K562 (cell line): ENCODE data around the gene ACTN4. TPM values are rescaled to one million over a fixed set of nuclear protein-coding genes. Genes with fewer than 3 reads are reported as not detected.
A peak's percentile ranks its signal among the peaks of the same experiment; 100 is the strongest.

Experiments
- ATAC-seq: fragments of 200-7000 bp; cut with Tn5 transposase; 3 replicates; pipeline ENCODE4 v1.9.1; 2020; ENCODE audit warnings: moderate library complexity
- BruUV-seq: library from RNA; stranded (reverse); fragments of 400-500 nt; replicated peaks from 2 replicates; lab custom pipeline; 2021; lab: Mats Ljungman, UMichigan
- CTCF ChIA-PET: fragments of 300-600 bp; formaldehyde crosslinking; extraction: SDS; loops from one replicate; lab custom pipeline; 2021; ENCODE audit warnings: low intra/inter-chr PET ratio; lab: Yijun Ruan, JAX
- POLR2A ChIA-PET: fragments of 300-600, 350-650 bp; sonication (Branson Sonifier 250); formaldehyde crosslinking; extraction: SDS; loops from one replicate; lab custom pipeline; 2021; ENCODE audit warnings: antibody characterized with exemption, inconsistent platforms; lab: Yijun Ruan, JAX
- DNase-seq, 4 experiments: peaks; one replicate each; pipeline versions ENCODE4 v3.0.0 to v3.0.0-alpha.2; 2011 to 2018; ENCODE audit warnings: low spot score in 3 of 4, mixed read lengths in 3 of 4; ENCODE audit errors: extremely low read depth in 1 of 4
- FAIRE-seq: peaks from 2 replicates; lab custom pipeline; 2011; peaks lifted over from hg19 to GRCh38; lab: Jason Lieb, UNC
- H2AFZ ChIP-seq: 2 replicates; pipeline ENCODE4 v1.6.0; 2011; ENCODE audit warnings: low read depth, low read length, control low read depth, inconsistent platforms
- H3K27ac ChIP-seq: fragments of 200-600 bp; 3 replicates; pipeline ENCODE4 v1.8.0; 2011; ENCODE audit warnings: low read depth, mild to moderate bottlenecking, control low read depth, inconsistent platforms, low read length, moderate library complexity, mixed read lengths; ENCODE audit errors: extremely low read depth
- H3K27me3 ChIP-seq, 2 experiments: fragments of 300-600 bp in 1 of 2; 2 replicates in 1 of 2; 3 replicates in 1 of 2; pipeline versions ENCODE4 v1.6.0 to v1.8.0; 2011; ENCODE audit warnings: inconsistent platforms in 2 of 2, low read length in 2 of 2, mild to moderate bottlenecking in 1 of 2, mixed read lengths in 1 of 2, moderate library complexity in 1 of 2; ENCODE audit not compliant: control insufficient read depth in 2 of 2, insufficient read depth in 2 of 2
- H3K36me3 ChIP-seq: fragments of 300-600 bp; 3 replicates; pipeline ENCODE4 v1.8.0; 2011; ENCODE audit warnings: mild to moderate bottlenecking, low read length, inconsistent platforms; ENCODE audit not compliant: control insufficient read depth, insufficient read depth
- H3K4me1 ChIP-seq, 2 experiments: fragments of 200-600 bp in 1 of 2; replicated peaks in 1 of 2; 2 replicates in 1 of 2; 3 replicates in 1 of 2; pipeline versions ENCODE4 v1.5.1 to v1.8.0; 2011; ENCODE audit warnings: inconsistent platforms in 2 of 2, low read length in 2 of 2, mild to moderate bottlenecking in 1 of 2, mixed read lengths in 1 of 2, moderate library complexity in 1 of 2; ENCODE audit not compliant: control insufficient read depth in 2 of 2, insufficient read depth in 2 of 2
- H3K4me2 ChIP-seq: 2 replicates; pipeline ENCODE4 v1.6.1; 2011; ENCODE audit warnings: low read length, control low read depth, inconsistent platforms, mixed read lengths; ENCODE audit not compliant: insufficient read depth
- H3K4me3 ChIP-seq: fragments of 200-600 bp; sonication (generic), shearing (Covaris generic); 2 replicates; pipeline ENCODE4 v1.5.1; 2016; ENCODE audit warnings: control low read depth, inconsistent platforms
- H3K79me2 ChIP-seq: fragments of 200-600 bp; 3 replicates; pipeline ENCODE4 v1.8.0; 2011; ENCODE audit warnings: low read length, inconsistent platforms; ENCODE audit not compliant: control insufficient read depth, insufficient read depth
- H3K9ac ChIP-seq, 2 experiments: 2 replicates each; pipeline versions ENCODE4 v1.6.0 to v1.6.1; 2011; ENCODE audit warnings: low read depth in 2 of 2, low read length in 2 of 2, control low read depth in 1 of 2, inconsistent platforms in 1 of 2, mild to moderate bottlenecking in 1 of 2, mixed read lengths in 1 of 2; ENCODE audit not compliant: insufficient read depth in 1 of 2
- H3K9me1 ChIP-seq: one replicate; pipeline ENCODE4 v1.6.0; 2011; ENCODE audit warnings: inconsistent platforms, mild to moderate bottlenecking, low read length, moderate library complexity; ENCODE audit not compliant: control insufficient read depth, insufficient read depth
- H3K9me3 ChIP-seq: replicated peaks from 2 replicates; pipeline ENCODE4 v1.5.1; 2011; ENCODE audit warnings: low read depth, low read length, inconsistent platforms; ENCODE audit not compliant: control insufficient read depth, insufficient read depth
- H4K20me1 ChIP-seq: replicated peaks from 2 replicates; pipeline ENCODE4 v1.6.1; 2011; ENCODE audit warnings: low read length, inconsistent platforms, mixed read lengths; ENCODE audit not compliant: control insufficient read depth, insufficient read depth
- POLR2B ChIP-seq: fragments of 450-650 bp; IDR thresholded peaks from 2 replicates; pipeline ENCODE4 v1.6.1; 2018; ENCODE audit warnings: low read depth; ENCODE audit not compliant: partially characterized antibody
- POLR2G ChIP-seq: fragments of 200-400 bp; formaldehyde crosslinking; IDR thresholded peaks from 2 replicates; pipeline ENCODE4 v1.6.1; 2017; ENCODE audit warnings: low read depth, mild to moderate bottlenecking, antibody characterized with exemption, low read length, moderate library complexity
- WGBS: fragments of 100-300 bp; shearing (Covaris generic); methylation state at CpG from one replicate; pipeline ENCODE4 v1.1.6; 2016; ENCODE audit warnings: low coverage, mixed read lengths; ENCODE audit not compliant: insufficient coverage; ENCODE audit errors: missing lambda C conversion rate; 5-methylcytosine and 5-hydroxymethylcytosine counted together
- in situ Hi-C: fragments of 300-500 bp; cut with MboI; formaldehyde crosslinking; loops from 4 replicates; pipeline ENCODE4 v1.15.0; 2018; ENCODE audit warnings: inconsistent platforms, mixed read lengths
- intact Hi-C: fragments of 100-400 bp; cut with micrococcal nuclease; formaldehyde crosslinking; loops from 2 replicates; pipeline ENCODE4 v1.14.2; 2022
- polyA plus RNA-seq, 8 experiments: library from polyadenylated mRNA; depleted of rRNA in 4 of 8; stranded (reverse) in 5 of 8; unstranded in 3 of 8; fragments of >200 nt; fragmentation: Nextera tagmentation in 2 of 8; fragmentation: Illumina TruSeq in 1 of 8; extraction: Ambion mirVana in 2 of 8; extraction: Trizol in 1 of 8; gene quantifications; 2 replicates each; pipeline versions ENCODE4 v1.2.1 to v1.2.3, GENCODE V29; 2011 to 2014; ENCODE audit warnings: inconsistent platforms in 1 of 8, missing spikeins in 1 of 8
- total RNA-seq, 7 experiments: library from RNA; depleted of rRNA in 6 of 7; stranded (reverse); fragments of >200 nt in 6 of 7; fragmentation: Illumina TruSeq in 2 of 7; extraction: Trizol in 2 of 7; gene quantifications; 2 replicates each; pipeline versions ENCODE4 v1.2.1 to v1.2.3, GENCODE V29; 2011 to 2021; ENCODE audit warnings: low replicate concordance in 1 of 7
- TF ChIP-seq, protein P1 (sequence below): sonication (generic); formaldehyde crosslinking; IDR thresholded peaks from 2 replicates; pipeline ENCODE4 v1.8.0; 2022; ENCODE audit warnings: mild to moderate bottlenecking, missing genetic modification reagents

ACTN4 gene
- total and polyA plus RNA-seq, 9 of the 15 experiments (the other 6 are each of a cell fraction or from before 2014, with no cell fraction given) = 3.1 to 385 (median 125) TPM

- in situ Hi-C loops = no loop called here
- WGBS = 95% methylated on average over 18 of the region's 20 CpGs
- Histone ChIP-seq H3K4me1 (peaks cover 0 to 43% of the 10 kb centered on the region in 2 experiments; a peak in 2 of 5 replicates), H3K9ac (peak overlapping the region in 1 of 2 experiments; percentile 79; a peak in 2 of 4 replicates), H3K36me3 (peaks cover 98% of the 10 kb centered on the region; the same call in 2 of the 3 replicates), H2AFZ (no peak overlapping the region), H3K9me3 (no peaks in the 10 kb centered on the region), H4K20me1 (peaks cover 4% of the 10 kb centered on the region; the same call in 1 of the 2 replicates), H3K79me2 (no peaks in the 10 kb centered on the region), H3K27me3 (no peaks in the 10 kb centered on the region)
- ATAC-seq = no peak
- ChIA-PET POLR2A (no interaction called here), CTCF (no interaction called here)
- no peak for FAIRE-seq
- no TSS peak for BruUV-seq
- TF ChIP-seq POLR2B = peak; percentile 4
- TF ChIP-seq POLR2G = peak; percentile 59; the same call in 1 of the 2 replicates
- TF ChIP-seq, protein P1, sequence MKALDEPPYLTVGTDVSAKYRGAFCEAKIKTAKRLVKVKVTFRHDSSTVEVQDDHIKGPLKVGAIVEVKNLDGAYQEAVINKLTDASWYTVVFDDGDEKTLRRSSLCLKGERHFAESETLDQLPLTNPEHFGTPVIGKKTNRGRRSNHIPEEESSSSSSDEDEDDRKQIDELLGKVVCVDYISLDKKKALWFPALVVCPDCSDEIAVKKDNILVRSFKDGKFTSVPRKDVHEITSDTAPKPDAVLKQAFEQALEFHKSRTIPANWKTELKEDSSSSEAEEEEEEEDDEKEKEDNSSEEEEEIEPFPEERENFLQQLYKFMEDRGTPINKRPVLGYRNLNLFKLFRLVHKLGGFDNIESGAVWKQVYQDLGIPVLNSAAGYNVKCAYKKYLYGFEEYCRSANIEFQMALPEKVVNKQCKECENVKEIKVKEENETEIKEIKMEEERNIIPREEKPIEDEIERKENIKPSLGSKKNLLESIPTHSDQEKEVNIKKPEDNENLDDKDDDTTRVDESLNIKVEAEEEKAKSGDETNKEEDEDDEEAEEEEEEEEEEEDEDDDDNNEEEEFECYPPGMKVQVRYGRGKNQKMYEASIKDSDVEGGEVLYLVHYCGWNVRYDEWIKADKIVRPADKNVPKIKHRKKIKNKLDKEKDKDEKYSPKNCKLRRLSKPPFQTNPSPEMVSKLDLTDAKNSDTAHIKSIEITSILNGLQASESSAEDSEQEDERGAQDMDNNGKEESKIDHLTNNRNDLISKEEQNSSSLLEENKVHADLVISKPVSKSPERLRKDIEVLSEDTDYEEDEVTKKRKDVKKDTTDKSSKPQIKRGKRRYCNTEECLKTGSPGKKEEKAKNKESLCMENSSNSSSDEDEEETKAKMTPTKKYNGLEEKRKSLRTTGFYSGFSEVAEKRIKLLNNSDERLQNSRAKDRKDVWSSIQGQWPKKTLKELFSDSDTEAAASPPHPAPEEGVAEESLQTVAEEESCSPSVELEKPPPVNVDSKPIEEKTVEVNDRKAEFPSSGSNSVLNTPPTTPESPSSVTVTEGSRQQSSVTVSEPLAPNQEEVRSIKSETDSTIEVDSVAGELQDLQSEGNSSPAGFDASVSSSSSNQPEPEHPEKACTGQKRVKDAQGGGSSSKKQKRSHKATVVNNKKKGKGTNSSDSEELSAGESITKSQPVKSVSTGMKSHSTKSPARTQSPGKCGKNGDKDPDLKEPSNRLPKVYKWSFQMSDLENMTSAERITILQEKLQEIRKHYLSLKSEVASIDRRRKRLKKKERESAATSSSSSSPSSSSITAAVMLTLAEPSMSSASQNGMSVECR (CRISPR knock-in tag) = no peak
- TF ChIP-seq, all 486 proteins: peak for 2
- DNase-seq = no peak
- Histone ChIP-seq H3K9me1 (no peaks in the 10 kb centered on the region), H3K27ac (no peak overlapping the region), H3K4me3 (no peak overlapping the region), H3K4me2 (no peak overlapping the region)
- intact Hi-C loops = no loop called here
Observed at GRCh38 chr19:38721496-38721895, 74.0 kb downstream of the ACTN4 start.
